HCT116 (cell line): ENCODE measurements around the gene NEURL1.

Source experiments
- CTCF ChIP-seq, 3 experiments: fragments of 200-600 bp in 1 of 3; sonication (generic) in 1 of 3; IDR thresholded peaks in 2 of 3; conservative IDR thresholded peaks in 1 of 3; 2 replicates each; pipeline ENCODE4 v1.5.1; 2012 to 2017; ENCODE audit warnings: low read depth in 2 of 3, low read length in 2 of 3, antibody characterized with exemption in 1 of 3, borderline replicate concordance in 1 of 3, control low read depth in 1 of 3, mild to moderate bottlenecking in 1 of 3, mixed read lengths in 1 of 3, mixed run types in 1 of 3, moderate library complexity in 1 of 3; ENCODE audit not compliant: insufficient read depth in 1 of 3
- EZH2 ChIP-seq: fragments of 200-600 bp; sonication (generic); IDR thresholded peaks from 2 replicates; pipeline ENCODE4 v1.6.1; 2017; ENCODE audit warnings: antibody characterized with exemption, mixed run types
- MAX ChIP-seq: IDR thresholded peaks from 2 replicates; pipeline ENCODE4 v1.6.1; 2012
- POLR2A ChIP-seq: IDR thresholded peaks from 2 replicates; pipeline ENCODE4 v1.7.0; 2011; ENCODE audit warnings: borderline replicate concordance; ENCODE audit not compliant: insufficient read depth, insufficient read length; ENCODE audit errors: extremely low read depth
- POLR2AphosphoS5 ChIP-seq: IDR thresholded peaks from 2 replicates; pipeline ENCODE4 v1.6.1; 2011; ENCODE audit warnings: mild to moderate bottlenecking, low read depth, low read length, moderate library complexity
- TF ChIP-seq, protein P1 (sequence below): IDR thresholded peaks from 2 replicates; pipeline ENCODE4 v1.6.1; 2011; ENCODE audit warnings: mild to moderate bottlenecking, low read length, moderate library complexity; ENCODE audit not compliant: insufficient replicate concordance; ENCODE audit errors: extremely low read depth

DNA sequence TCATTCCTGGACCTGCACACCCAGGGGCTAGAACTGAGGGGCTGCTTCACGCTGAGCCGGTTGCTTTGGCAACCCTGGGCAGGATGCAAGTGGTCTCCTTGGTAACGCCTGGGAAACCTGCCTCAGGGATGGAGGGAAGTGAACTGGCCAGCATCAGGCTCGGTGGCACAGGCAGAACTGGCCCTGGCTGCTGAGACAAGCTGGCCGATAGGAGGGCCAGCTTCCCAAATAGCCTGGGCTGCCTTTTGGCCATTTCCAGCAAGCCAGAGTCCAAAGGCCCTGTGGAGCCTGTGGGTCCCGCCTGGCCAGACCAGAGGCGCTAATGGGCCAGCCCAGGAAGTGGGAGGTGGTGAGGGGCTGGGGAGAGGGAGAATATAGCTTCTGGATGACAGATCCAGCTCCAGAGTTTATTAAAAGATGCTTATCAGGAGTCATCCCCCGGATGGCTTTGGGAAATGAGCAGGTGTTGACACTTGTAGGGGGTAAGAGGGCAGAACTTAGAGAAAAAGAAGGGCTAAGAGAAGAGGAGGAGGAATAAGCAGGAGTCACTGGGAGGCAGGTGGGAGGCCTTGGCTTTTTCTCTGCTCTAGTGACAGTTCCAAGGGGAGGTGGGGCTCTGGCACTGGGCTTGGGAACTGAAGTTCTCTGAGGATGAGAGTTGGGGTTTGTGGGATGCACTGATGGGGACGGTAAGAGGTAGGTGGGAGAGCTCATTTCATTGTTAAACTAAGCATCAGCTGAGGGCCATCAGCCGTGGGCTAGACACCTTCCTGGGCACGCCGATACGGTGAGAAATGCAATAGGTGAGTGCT, 9.6 kb downstream of the NEURL1 start:
- TF ChIP-seq CTCF (IDR thresholded peaks at IDR 0.05 in 2 of 3, conservative IDR thresholded peaks at IDR 0.05 in 1 of 3; ENCODE audit: borderline replicate concordance in 1 of 3, insufficient read depth in 1 of 3, low read depth in 2 of 3, low read length in 2 of 3) (no peak), POLR2A (no peak), POLR2AphosphoS5 (no peak), MAX (no peak), EZH2 (no peak)
- TF ChIP-seq, protein P1, sequence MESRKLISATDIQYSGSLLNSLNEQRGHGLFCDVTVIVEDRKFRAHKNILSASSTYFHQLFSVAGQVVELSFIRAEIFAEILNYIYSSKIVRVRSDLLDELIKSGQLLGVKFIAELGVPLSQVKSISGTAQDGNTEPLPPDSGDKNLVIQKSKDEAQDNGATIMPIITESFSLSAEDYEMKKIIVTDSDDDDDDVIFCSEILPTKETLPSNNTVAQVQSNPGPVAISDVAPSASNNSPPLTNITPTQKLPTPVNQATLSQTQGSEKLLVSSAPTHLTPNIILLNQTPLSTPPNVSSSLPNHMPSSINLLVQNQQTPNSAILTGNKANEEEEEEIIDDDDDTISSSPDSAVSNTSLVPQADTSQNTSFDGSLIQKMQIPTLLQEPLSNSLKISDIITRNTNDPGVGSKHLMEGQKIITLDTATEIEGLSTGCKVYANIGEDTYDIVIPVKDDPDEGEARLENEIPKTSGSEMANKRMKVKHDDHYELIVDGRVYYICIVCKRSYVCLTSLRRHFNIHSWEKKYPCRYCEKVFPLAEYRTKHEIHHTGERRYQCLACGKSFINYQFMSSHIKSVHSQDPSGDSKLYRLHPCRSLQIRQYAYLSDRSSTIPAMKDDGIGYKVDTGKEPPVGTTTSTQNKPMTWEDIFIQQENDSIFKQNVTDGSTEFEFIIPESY, result no peak
